Measurements from ENCODE around the gene MRE11. TPM values are rescaled to one million over a fixed set of nuclear protein-coding genes. Genes with fewer than 3 reads are reported as not detected.
"Not testable (repeated sequence)": the region's sequence is repeated elsewhere in the genome, so short reads cannot be mapped to it uniquely, and the experiment has no call there.

The MRE11 gene
- total RNA-seq, 1 experiment from 2014 or later, result 14.8 TPM

GRCh38 chr11:94424011-94424410 is 69.6 kb downstream of the MRE11 start:
- no peaks in the 10 kb centered on the region for H3K27me3 ChIP-seq (ENCODE audit: control insufficient read depth, insufficient read depth, low read length)
- H3K36me3 ChIP-seq (replicated peaks; ENCODE audit: control insufficient read depth, insufficient read depth, low read length), result no peaks in the 10 kb centered on the region; the same call in 1 of the 2 replicates
- no peak for DNase-seq
- no peak overlapping the region for H3K4me3 ChIP-seq (ENCODE audit: insufficient read depth, low read depth, low read length)

- no peak for DNase-seq
- Histone ChIP-seq H3K36me3 (replicated peaks; ENCODE audit: control insufficient read depth, insufficient read depth, low read length) (no peaks in the 10 kb centered on the region; the same call in 1 of the 2 replicates), H3K27me3 (ENCODE audit: control insufficient read depth, insufficient read depth, low read length) (no peaks in the 10 kb centered on the region), H3K4me3 (ENCODE audit: insufficient read depth, low read depth, low read length) (no peak overlapping the region)
These were observed 70.1 kb downstream of the MRE11 start for GRCh38 chr11:94423507-94423906.

GRCh38 chr11:94418123-94418765 is 75.4 kb downstream of the MRE11 start:
- Histone ChIP-seq H3K36me3 (replicated peaks; ENCODE audit: control insufficient read depth, insufficient read depth, low read length) (no peaks in the 10 kb centered on the region; the same call in 1 of the 2 replicates), H3K27me3 (ENCODE audit: control insufficient read depth, insufficient read depth, low read length) (no peaks in the 10 kb centered on the region), H3K4me3 (ENCODE audit: insufficient read depth, low read depth, low read length) (no peak overlapping the region)
- no peak for DNase-seq

- DNase-seq, result no peak
- Histone ChIP-seq H3K27me3 (ENCODE audit: control insufficient read depth, insufficient read depth, low read length) (no peaks in the 10 kb centered on the region), H3K4me3 (ENCODE audit: insufficient read depth, low read depth, low read length) (no peak overlapping the region), H3K36me3 (replicated peaks; ENCODE audit: control insufficient read depth, insufficient read depth, low read length) (no peaks in the 10 kb centered on the region; the same call in 1 of the 2 replicates)
These were observed 76.2 kb downstream of the MRE11 start for GRCh38 chr11:94417386-94417987.

- H3K36me3 ChIP-seq (replicated peaks; ENCODE audit: control insufficient read depth, insufficient read depth, low read length), result no peaks in the 10 kb centered on the region
- H3K27me3 ChIP-seq (ENCODE audit: control insufficient read depth, insufficient read depth, low read length), result peaks cover 21% of the 10 kb centered on the region
- no peak overlapping the region for H3K4me3 ChIP-seq (ENCODE audit: insufficient read depth, low read depth, low read length)
- no peak for DNase-seq
These were observed 88.4 kb downstream of the MRE11 start for GRCh38 chr11:94405062-94405833.

GRCh38 chr11:94402355-94402754 is 91.3 kb downstream of the MRE11 start:
- no peak overlapping the region for H3K4me3 ChIP-seq (ENCODE audit: insufficient read depth, low read depth, low read length)
- DNase-seq, result no peak
- no peaks in the 10 kb centered on the region for H3K36me3 ChIP-seq (replicated peaks; ENCODE audit: control insufficient read depth, insufficient read depth, low read length)
- H3K27me3 ChIP-seq (ENCODE audit: control insufficient read depth, insufficient read depth, low read length), result peaks cover 34% of the 10 kb centered on the region

- peak; percentile 53 for DNase-seq
- no peaks in the 10 kb centered on the region for H3K36me3 ChIP-seq (replicated peaks; ENCODE audit: control insufficient read depth, insufficient read depth, low read length)
- peaks cover 34% of the 10 kb centered on the region for H3K27me3 ChIP-seq (ENCODE audit: control insufficient read depth, insufficient read depth, low read length)
- peak overlapping the region; percentile 56 for H3K4me3 ChIP-seq (ENCODE audit: insufficient read depth, low read depth, low read length)
These were observed 91.8 kb downstream of the MRE11 start for GRCh38 chr11:94401773-94402265.

GRCh38 chr11:94400839-94401772 is 92.5 kb downstream of the MRE11 start, which contains the start of gene GPR83:
TSS of gene GPR83 (minus strand) at chr11:94401419. CDS start at chr11:94401247, 172 bp downstream.
- peaks cover 34% of the 10 kb centered on the region for H3K27me3 ChIP-seq (ENCODE audit: control insufficient read depth, insufficient read depth, low read length)
- H3K36me3 ChIP-seq (replicated peaks; ENCODE audit: control insufficient read depth, insufficient read depth, low read length), result no peaks in the 10 kb centered on the region
- peak; percentile 85 for DNase-seq
- H3K4me3 ChIP-seq (ENCODE audit: insufficient read depth, low read depth, low read length), result peak within 1 kb of the TSS; percentile 56

- Histone ChIP-seq H3K4me3 (ENCODE audit: insufficient read depth, low read depth, low read length) (peak overlapping the region; percentile 56), H3K27me3 (ENCODE audit: control insufficient read depth, insufficient read depth, low read length) (peaks cover 34% of the 10 kb centered on the region), H3K36me3 (replicated peaks; ENCODE audit: control insufficient read depth, insufficient read depth, low read length) (no peaks in the 10 kb centered on the region)
- DNase-seq, result no peak
These were observed 93.2 kb downstream of the MRE11 start for GRCh38 chr11:94400457-94400838.

- no peaks in the 10 kb centered on the region for H3K36me3 ChIP-seq (replicated peaks; ENCODE audit: control insufficient read depth, insufficient read depth, low read length)
- DNase-seq, result no peak
- peaks cover 34% of the 10 kb centered on the region for H3K27me3 ChIP-seq (ENCODE audit: control insufficient read depth, insufficient read depth, low read length)
- H3K4me3 ChIP-seq (ENCODE audit: insufficient read depth, low read depth, low read length), result no peak overlapping the region
These were observed 93.6 kb downstream of the MRE11 start for GRCh38 chr11:94400050-94400449.

GRCh38 chr11:94398101-94398500 is 95.5 kb downstream of the MRE11 start:
- no peaks in the 10 kb centered on the region for H3K36me3 ChIP-seq (replicated peaks; ENCODE audit: control insufficient read depth, insufficient read depth, low read length)
- no peak for DNase-seq
- H3K27me3 ChIP-seq (ENCODE audit: control insufficient read depth, insufficient read depth, low read length), result peaks cover 34% of the 10 kb centered on the region
- no peak overlapping the region for H3K4me3 ChIP-seq (ENCODE audit: insufficient read depth, low read depth, low read length)

- peaks cover 23% of the 10 kb centered on the region for H3K27me3 ChIP-seq (ENCODE audit: control insufficient read depth, insufficient read depth, low read length)
These were observed 97.4 kb downstream of the MRE11 start for GRCh38 chr11:94396282-94396681.

GRCh38 chr11:94391937-94392336 is 101.7 kb downstream of the MRE11 start:
- H3K27me3 ChIP-seq (ENCODE audit: control insufficient read depth, insufficient read depth, low read length); H3K4me3 ChIP-seq (ENCODE audit: insufficient read depth, low read depth, low read length); H3K36me3 ChIP-seq (replicated peaks; ENCODE audit: control insufficient read depth, insufficient read depth, low read length); DNase-seq: not testable (repeated sequence)

More at GRCh38 chr11:94396282-94396681, 97.4 kb downstream of the MRE11 start:
- Histone ChIP-seq H3K36me3 (replicated peaks; ENCODE audit: control insufficient read depth, insufficient read depth, low read length) (no peaks in the 10 kb centered on the region), H3K4me3 (ENCODE audit: insufficient read depth, low read depth, low read length) (no peak overlapping the region)
- no peak for DNase-seq

- Histone ChIP-seq H3K4me3 (ENCODE audit: insufficient read depth, low read depth, low read length) (no peak overlapping the region), H3K36me3 (replicated peaks; ENCODE audit: control insufficient read depth, insufficient read depth, low read length) (no peaks in the 10 kb centered on the region), H3K27me3 (ENCODE audit: control insufficient read depth, insufficient read depth, low read length) (no peaks in the 10 kb centered on the region)
- DNase-seq, result no peak
These were observed 114.0 kb downstream of the MRE11 start for GRCh38 chr11:94379613-94380012.

Data from H7 (cell line).